GM18519 (cell line): Measurements from ENCODE around the gene SMIM17.
A peak's percentile ranks its signal among the peaks of the same experiment; 100 is the strongest.

Experiments used
- ATAC-seq: cut with Tn5 transposase; IDR thresholded peaks from one replicate; pipeline ENCODE4 v1.9.1; 2021; ENCODE audit warnings: mild to moderate bottlenecking, moderate library complexity; ENCODE audit not compliant: unreplicated experiment, low FRiP score

The SMIM17 gene

GRCh38 chr19:56642711-56643459, at the start of gene SMIM17:
SMIM17 (plus strand) TSS chr19:56643159; CDS start chr19:56645668, 2,509 bp downstream.
- ATAC-seq: no peak

GRCh38 chr19:56594446-56594782, 48.5 kb upstream of the SMIM17 start:
- ATAC-seq: no peak

GRCh38 chr19:56594783-56595547, 48.0 kb upstream of the SMIM17 start, which contains the start of gene ZNF71:
ZNF71 (plus strand) TSS chr19:56595302; CDS start chr19:56601559, 6,257 bp downstream.
- ATAC-seq: peak; percentile 86

- no peak for ATAC-seq
Measured at GRCh38 chr19:56595548-56595899, 47.4 kb upstream of the SMIM17 start.

- no peak for ATAC-seq
Measured at GRCh38 chr19:56596676-56597075, 46.3 kb upstream of the SMIM17 start.

GRCh38 chr19:56597696-56598095, 45.3 kb upstream of the SMIM17 start:
- ATAC-seq: no peak

- no peak for ATAC-seq
Measured at GRCh38 chr19:56601375-56601774, 41.6 kb upstream of the SMIM17 start.

- no peak for ATAC-seq
Measured at GRCh38 chr19:56603829-56604228, 39.1 kb upstream of the SMIM17 start.

- no peak for ATAC-seq
Measured at GRCh38 chr19:56608274-56608964, 34.5 kb upstream of the SMIM17 start.

- ATAC-seq: no peak
Measured at GRCh38 chr19:56611288-56611687, 31.7 kb upstream of the SMIM17 start.

GRCh38 chr19:56612737-56613136, 30.2 kb upstream of the SMIM17 start:
- ATAC-seq: no peak

- ATAC-seq: no peak
Measured at GRCh38 chr19:56613639-56614038, 29.3 kb upstream of the SMIM17 start.

- ATAC-seq: no peak
Measured at GRCh38 chr19:56617531-56617930, 25.4 kb upstream of the SMIM17 start.

- no peak for ATAC-seq
Measured at GRCh38 chr19:56619121-56619520, 23.8 kb upstream of the SMIM17 start.

- ATAC-seq: no peak
Measured at GRCh38 chr19:56622374-56622773, 20.6 kb upstream of the SMIM17 start.

GRCh38 chr19:56623006-56623405, 20.0 kb upstream of the SMIM17 start:
- no peak for ATAC-seq

GRCh38 chr19:56625708-56626107, 17.3 kb upstream of the SMIM17 start:
- ATAC-seq: no peak

GRCh38 chr19:56633021-56633420, 9.9 kb upstream of the SMIM17 start:
- ATAC-seq: no peak

GRCh38 chr19:56637976-56638555, 4.9 kb upstream of the SMIM17 start:
- no peak for ATAC-seq

- no peak for ATAC-seq
Measured at GRCh38 chr19:56639217-56639616, 3.7 kb upstream of the SMIM17 start.

- ATAC-seq: no peak
Measured at GRCh38 chr19:56643460-56643955, 549 bp downstream of the SMIM17 start.
